T-helper 2 cell treated with Interferon-gamma antibody and Interleukin-4, amounts not matched to agents 100 ng/mL and 5 ng/mL, for 36 hours (primary cell): ENCODE data around the gene COL1A2. TPM values are rescaled to one million over a fixed set of nuclear protein-coding genes. Genes with fewer than 3 reads are reported as not detected.

Source experiments
- intact Hi-C: fragments of 100-400 bp; cut with micrococcal nuclease; formaldehyde crosslinking; loops from one replicate; pipeline ENCODE4 v1.15.1; 2023
- total RNA-seq: library from RNA; stranded (reverse); gene quantifications from 2 replicates; pipeline ENCODE4 v1.2.3, GENCODE V29; 2022

COL1A2 gene
- total RNA-seq, 1 donor from 2014 or later = 0.25 TPM

GRCh38 chr7:94476251-94476840 lies 81.7 kb downstream of the COL1A2 start:
- intact Hi-C loops = no loop called here

- intact Hi-C loops = no loop called here
Measured at GRCh38 chr7:94477878-94478277, 83.2 kb downstream of the COL1A2 start.

GRCh38 chr7:94478648-94479214 lies 84.0 kb downstream of the COL1A2 start:
- intact Hi-C loops = no loop called here

Other genes with a start within 250 kb of the COL1A2 start
- 12.5 and 17.1 TPM in 2 replicates for gene CASD1, start 114.9 kb downstream of the COL1A2 start, total RNA-seq